Stomach (tissue), 9 donors: ENCODE data around the gene FHOD3. TPM values are rescaled to one million over a fixed set of nuclear protein-coding genes. Genes with fewer than 3 reads are reported as not detected.

ENCODE experiments used
- DNase-seq, 2 donors: peaks; one replicate each; pipeline versions ENCODE4 v3.0.0 to v3.0.0-alpha.2; 2013 to 2019
- H3K27ac ChIP-seq, 5 donors: fragments of 200-600 bp in 4 of 5; sonication (generic) in 4 of 5; one replicate each; pipeline ENCODE4 v1.5.1; 2013 to 2019; ENCODE audit warnings: mild to moderate bottlenecking in 1 of 5, moderate library complexity in 1 of 5
- H3K27me3 ChIP-seq, 3 donors: fragments of 200-600 bp; sonication (generic); one replicate each; pipeline ENCODE4 v1.5.1; 2017 to 2019; ENCODE audit warnings: mixed run types in 1 of 3
- H3K36me3 ChIP-seq, 4 donors: fragments of 200-600 bp; sonication (generic); 1 replicate in 3 of 4; 2 replicates in 1 of 4; pipeline ENCODE4 v1.5.1; 2016 to 2019
- H3K4me1 ChIP-seq, 4 donors: fragments of 200-600 bp; sonication (generic); one replicate each; pipeline ENCODE4 v1.5.1; 2016 to 2019
- H3K4me3 ChIP-seq, 4 donors: fragments of 200-600 bp; sonication (generic) in 3 of 4; one replicate each; pipeline ENCODE4 v1.5.1; 2016 to 2019; ENCODE audit warnings: mild to moderate bottlenecking in 1 of 4
- H3K9me3 ChIP-seq, 4 donors: fragments of 200-600 bp; sonication (generic); one replicate each; pipeline ENCODE4 v1.5.1; 2016 to 2019
- EP300 ChIP-seq: sonication (generic); formaldehyde crosslinking; IDR thresholded peaks from one replicate; pipeline ENCODE4 v1.6.1; 2017; ENCODE audit warnings: antibody characterized with exemption
- POLR2A ChIP-seq, 4 donors: fragments of 450-650 bp; IDR thresholded peaks; one replicate each; pipeline ENCODE4 v1.6.1; 2016; ENCODE audit warnings: antibody characterized with exemption in 4 of 4, control low read depth in 2 of 4, mild to moderate bottlenecking in 1 of 4, moderate library complexity in 1 of 4
- POLR2AphosphoS5 ChIP-seq, 3 donors: sonication (generic); formaldehyde crosslinking; IDR thresholded peaks; one replicate each; pipeline ENCODE4 v1.6.1; 2016; ENCODE audit warnings: antibody characterized with exemption in 3 of 3
- WGBS, 5 donors: extraction: QIAGEN DNeasy Blood & Tissue Kit in 3 of 5; methylation state at CpG; one replicate each; pipeline versions ENCODE4 v1.1.5 to v1.1.7; 2013 to 2018; 5-methylcytosine and 5-hydroxymethylcytosine counted together
- intact Hi-C: fragments of 100-400 bp; cut with DNase I; formaldehyde crosslinking; loops from one replicate; pipeline ENCODE4 v1.15.1; 2023; ENCODE audit warnings: low total_unique reads
- polyA plus RNA-seq, 3 donors: library from polyadenylated mRNA; stranded (reverse); fragments of 200-250 nt; gene quantifications; one replicate each; pipeline ENCODE4 v1.2.3, GENCODE V29; 2013
- total RNA-seq, 5 donors: library from RNA; depleted of rRNA; stranded (reverse); fragments of >200 nt; gene quantifications; one replicate each; pipeline versions ENCODE4 v1.1.0 to v1.2.3, GENCODE V29; 2014 to 2016
- TF ChIP-seq, protein P1 (sequence below), 7 experiments: fragments of 450-650 bp in 4 of 7; fragments of 200-600 bp in 3 of 7; sonication (generic) in 3 of 7; IDR thresholded peaks; one replicate each; pipeline ENCODE4 v1.5.1; 2016 to 2019; ENCODE audit warnings: antibody characterized with exemption in 7 of 7, control low read depth in 2 of 7, mild to moderate bottlenecking in 1 of 7
- donor health status: healthy with polysubstance abuse.
- donor health status: Bipolar disorder and iron deficiency.
- donor health status: healthy.

The FHOD3 gene
- total and polyA plus RNA-seq, 8 donors: under 0.01 to 9.1 (median 4.6) TPM

GRCh38 chr18:36653870-36654269 is 356.4 kb downstream of the FHOD3 start:
- Histone ChIP-seq H3K27ac (no peak overlapping the region), H3K4me1 (no peaks in the 10 kb centered on the region), H3K36me3 (no peaks in the 10 kb centered on the region), H3K4me3 (no peak overlapping the region), H3K9me3 (no peaks in the 10 kb centered on the region), H3K27me3 (no peaks in the 10 kb centered on the region)
- intact Hi-C loops: no loop called here
- no peak for DNase-seq
- no peak for TF ChIP-seq POLR2A (IDR thresholded peaks at IDR 0.05)
- TF ChIP-seq, protein P1, sequence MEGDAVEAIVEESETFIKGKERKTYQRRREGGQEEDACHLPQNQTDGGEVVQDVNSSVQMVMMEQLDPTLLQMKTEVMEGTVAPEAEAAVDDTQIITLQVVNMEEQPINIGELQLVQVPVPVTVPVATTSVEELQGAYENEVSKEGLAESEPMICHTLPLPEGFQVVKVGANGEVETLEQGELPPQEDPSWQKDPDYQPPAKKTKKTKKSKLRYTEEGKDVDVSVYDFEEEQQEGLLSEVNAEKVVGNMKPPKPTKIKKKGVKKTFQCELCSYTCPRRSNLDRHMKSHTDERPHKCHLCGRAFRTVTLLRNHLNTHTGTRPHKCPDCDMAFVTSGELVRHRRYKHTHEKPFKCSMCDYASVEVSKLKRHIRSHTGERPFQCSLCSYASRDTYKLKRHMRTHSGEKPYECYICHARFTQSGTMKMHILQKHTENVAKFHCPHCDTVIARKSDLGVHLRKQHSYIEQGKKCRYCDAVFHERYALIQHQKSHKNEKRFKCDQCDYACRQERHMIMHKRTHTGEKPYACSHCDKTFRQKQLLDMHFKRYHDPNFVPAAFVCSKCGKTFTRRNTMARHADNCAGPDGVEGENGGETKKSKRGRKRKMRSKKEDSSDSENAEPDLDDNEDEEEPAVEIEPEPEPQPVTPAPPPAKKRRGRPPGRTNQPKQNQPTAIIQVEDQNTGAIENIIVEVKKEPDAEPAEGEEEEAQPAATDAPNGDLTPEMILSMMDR (IDR thresholded peaks at IDR 0.05): no peak
- no peak for TF ChIP-seq EP300
- no peak for TF ChIP-seq POLR2AphosphoS5 (IDR thresholded peaks at IDR 0.05)
- 89 to 96% (median 91%) methylated on average over 6 of the region's 6 CpGs for WGBS, 5 donors

- no peak overlapping the region for H3K4me3 ChIP-seq
- no peaks in the 10 kb centered on the region for H3K27me3 ChIP-seq
- H3K4me1 ChIP-seq: no peaks in the 10 kb centered on the region
- no peaks in the 10 kb centered on the region for H3K36me3 ChIP-seq
- TF ChIP-seq, protein P1 (IDR thresholded peaks at IDR 0.05): no peak
- no peak for TF ChIP-seq POLR2A (IDR thresholded peaks at IDR 0.05)
- TF ChIP-seq EP300: no peak
- no peak for TF ChIP-seq POLR2AphosphoS5 (IDR thresholded peaks at IDR 0.05)
- intact Hi-C loops: no loop called here
- WGBS, 5 donors: 70 to 81% (median 75%) methylated on average over 6 of the region's 6 CpGs
- DNase-seq: no peak
- H3K9me3 ChIP-seq: no peaks in the 10 kb centered on the region
- H3K27ac ChIP-seq: no peak overlapping the region
Observed at GRCh38 chr18:36655074-36655473, 357.6 kb downstream of the FHOD3 start.

GRCh38 chr18:36655930-36656329 is 358.4 kb downstream of the FHOD3 start:
- WGBS, 5 donors: 63 to 78% (median 70%) methylated on average over 4 of the region's 4 CpGs
- no peak for DNase-seq

DNA sequence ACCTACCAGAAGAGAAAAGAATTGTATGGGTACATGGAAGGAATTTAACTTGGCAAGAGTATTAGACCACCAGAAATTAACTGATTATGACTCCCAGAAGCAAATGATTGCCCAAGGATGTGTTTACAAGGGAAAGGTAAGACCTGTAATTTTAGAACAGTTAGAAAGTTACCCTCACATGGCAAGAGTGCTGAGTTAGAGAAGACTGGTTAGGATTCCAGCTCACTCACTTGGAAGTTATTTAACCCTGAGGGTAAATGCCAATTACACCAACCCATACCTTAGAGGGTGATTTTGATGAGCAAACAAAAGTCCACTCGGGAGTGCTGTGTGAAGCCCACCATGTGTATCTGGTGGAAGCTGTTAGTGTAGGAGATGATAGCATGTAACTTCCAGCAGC is 361.1 kb downstream of the FHOD3 start:
- TF ChIP-seq EP300 (no peak), POLR2A (IDR thresholded peaks at IDR 0.05) (no peak), POLR2AphosphoS5 (IDR thresholded peaks at IDR 0.05) (no peak)
- TF ChIP-seq, protein P1 (IDR thresholded peaks at IDR 0.05): no peak
- no peak for DNase-seq
- peaks cover 0 to 3% (median 0%) of the 10 kb centered on the region in 3 donors for H3K27me3 ChIP-seq
- H3K36me3 ChIP-seq: no peaks in the 10 kb centered on the region
- H3K9me3 ChIP-seq: no peaks in the 10 kb centered on the region
- intact Hi-C loops: no loop called here
- no peaks in the 10 kb centered on the region for H3K4me1 ChIP-seq
- no peak overlapping the region for H3K27ac ChIP-seq
- H3K4me3 ChIP-seq: no peak overlapping the region
- WGBS, 5 donors: 56 to 82% (median 68%) methylated on average over 1 of the region's 1 CpG

More at GRCh38 chr18:36655930-36656329, 358.4 kb downstream of the FHOD3 start:
- H3K27me3 ChIP-seq: no peaks in the 10 kb centered on the region
- H3K4me3 ChIP-seq: no peak overlapping the region
- no peaks in the 10 kb centered on the region for H3K9me3 ChIP-seq
- intact Hi-C loops: no loop called here
- H3K4me1 ChIP-seq: no peaks in the 10 kb centered on the region
- H3K27ac ChIP-seq: no peak overlapping the region
- TF ChIP-seq EP300: no peak
- TF ChIP-seq POLR2AphosphoS5 (IDR thresholded peaks at IDR 0.05): no peak
- TF ChIP-seq, protein P1 (IDR thresholded peaks at IDR 0.05): no peak
- no peak for TF ChIP-seq POLR2A (IDR thresholded peaks at IDR 0.05)
- no peaks in the 10 kb centered on the region for H3K36me3 ChIP-seq
